Measurements from ENCODE around the gene SYT1. TPM values are rescaled to one million over a fixed set of nuclear protein-coding genes. Genes with fewer than 3 reads are reported as not detected.

SYT1 gene
- total and polyA plus RNA-seq, 2 of the 8 experiments (the other 6 are each of a cell fraction or from before 2014, with no cell fraction given): 11.0 to 34.6 TPM

- TF ChIP-seq CTBP2 (IDR thresholded peaks at IDR 0.05; ENCODE audit: borderline replicate concordance, insufficient read depth, insufficient read length, low read length): no peak
- TF ChIP-seq CTCF (IDR thresholded peaks at IDR 0.05; ENCODE audit: control extremely low read depth in 1 of 3, insufficient read depth in 1 of 3, low read depth in 1 of 3, low read length in 3 of 3): no peak
- no peak for TF ChIP-seq PHF8 (conservative IDR thresholded peaks at IDR 0.05; ENCODE audit: low read depth, low read length)
- TF ChIP-seq CHD7 (IDR thresholded peaks at IDR 0.05; ENCODE audit: insufficient replicate concordance, low read length): no peak
- no peak for TF ChIP-seq TEAD4 (IDR thresholded peaks at IDR 0.05; ENCODE audit: low read depth, low read length)
- no peak for TF ChIP-seq BACH1 (IDR thresholded peaks at IDR 0.05; ENCODE audit: low read length)
- TF ChIP-seq SIRT6 (IDR thresholded peaks at IDR 0.05; ENCODE audit: low read length): no peak
- TF ChIP-seq SAP30 (IDR thresholded peaks at IDR 0.05; ENCODE audit: insufficient read depth, insufficient replicate concordance, low read length): no peak
Observed at GRCh38 chr12:79337662-79338290, 473.2 kb downstream of the SYT1 start (continued).

Data from H1 (cell line).